NCI-H2171 (cell line): ENCODE results near the gene APOBEC4.
"Not testable (repeated sequence)": the region's sequence is repeated elsewhere in the genome, so short reads cannot be mapped to it uniquely, and the experiment has no call there.

Source experiments
- DNase-seq: peaks from one replicate; lab custom pipeline; 2025; lab: John Stamatoyannopoulos, UW

The APOBEC4 gene

GRCh38 chr1:183633676-183634343 is 19.3 kb downstream of the APOBEC4 start:
- DNase-seq, result peak; percentile 33

DNA sequence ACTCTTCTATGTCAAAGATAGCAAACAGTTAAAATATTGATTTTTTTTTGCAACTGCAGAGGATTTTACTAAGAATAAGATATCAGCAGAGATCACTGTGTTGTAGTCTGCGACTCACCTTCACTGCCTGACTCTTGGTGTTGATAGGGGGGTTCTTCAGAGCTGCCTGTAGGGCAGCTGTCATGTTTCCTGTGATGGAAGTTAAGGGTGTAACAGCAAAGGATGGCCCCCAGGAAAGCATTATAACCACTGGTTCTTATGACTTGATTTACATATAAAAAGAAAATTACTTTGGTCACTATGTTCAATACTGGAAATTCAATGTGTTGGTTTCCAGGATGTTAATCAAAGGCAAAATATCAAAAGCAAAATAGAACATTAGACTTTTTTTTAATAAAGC is 20.2 kb downstream of the APOBEC4 start:
- DNase-seq, result no peak

DNA sequence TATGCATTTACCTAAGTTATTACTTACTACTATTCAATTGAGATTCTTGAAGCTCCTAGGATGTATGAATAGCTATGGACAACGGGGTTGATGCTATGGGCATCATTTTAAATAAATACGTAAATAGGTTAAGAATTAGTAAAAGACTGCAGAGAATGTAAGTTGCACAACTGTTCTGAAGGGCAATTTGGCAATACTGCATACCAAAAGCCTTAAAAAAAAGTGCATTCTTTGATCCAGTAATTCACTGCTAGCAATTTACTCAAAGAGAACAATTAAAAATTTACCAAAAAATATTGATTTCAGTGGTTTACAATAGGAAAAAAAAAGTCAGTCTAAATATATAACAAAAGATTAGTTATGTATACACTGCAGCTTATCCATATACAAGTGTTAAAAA is 21.0 kb downstream of the APOBEC4 start:
- no peak for DNase-seq

- DNase-seq, result no peak
Measured at GRCh38 chr1:183630748-183631147, 22.4 kb downstream of the APOBEC4 start.

DNA sequence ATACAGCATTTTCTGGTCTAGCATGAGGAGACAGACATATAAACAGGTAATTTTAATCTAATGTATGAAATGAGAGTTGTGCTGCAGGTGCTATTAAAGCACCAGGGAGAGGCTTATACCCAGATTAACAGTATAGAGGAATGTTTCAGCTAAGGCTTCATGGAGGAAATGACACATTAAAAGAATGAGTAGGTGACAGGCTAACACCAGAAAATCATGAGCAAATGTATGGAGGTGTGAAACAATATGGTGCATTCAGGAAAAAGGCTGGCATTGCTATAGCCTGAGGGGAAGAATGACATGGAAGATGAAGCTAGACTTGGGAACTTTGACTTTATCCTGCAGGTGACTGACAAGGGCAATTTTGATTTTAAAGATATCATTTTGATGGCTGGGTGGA is 24.6 kb downstream of the APOBEC4 start:
- DNase-seq, result no peak

DNA sequence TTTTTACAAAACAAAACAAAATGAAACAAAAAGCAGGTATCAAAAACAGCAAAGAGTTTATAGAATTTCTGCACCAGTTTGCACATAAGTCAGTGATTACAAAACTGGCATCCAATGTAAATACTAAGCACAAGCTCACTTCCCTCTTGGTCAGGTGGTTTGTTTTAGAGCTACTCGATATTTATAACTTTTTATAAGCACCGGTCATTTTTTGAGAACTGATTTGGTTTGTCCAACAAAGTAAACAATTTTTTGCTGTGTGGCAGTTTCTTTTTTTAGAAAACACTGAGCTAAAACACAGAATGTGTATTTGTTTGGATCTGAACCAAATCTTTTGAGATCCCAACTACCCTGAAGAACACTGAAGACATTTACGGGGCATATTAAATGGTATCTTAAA is 26.9 kb downstream of the APOBEC4 start:
- not testable (repeated sequence) for DNase-seq

GRCh38 chr1:183622884-183623785 is 30.0 kb downstream of the APOBEC4 start:
- peak; percentile 52 for DNase-seq

- DNase-seq, result no peak
Measured at GRCh38 chr1:183622013-183622412, 31.1 kb downstream of the APOBEC4 start.

DNA sequence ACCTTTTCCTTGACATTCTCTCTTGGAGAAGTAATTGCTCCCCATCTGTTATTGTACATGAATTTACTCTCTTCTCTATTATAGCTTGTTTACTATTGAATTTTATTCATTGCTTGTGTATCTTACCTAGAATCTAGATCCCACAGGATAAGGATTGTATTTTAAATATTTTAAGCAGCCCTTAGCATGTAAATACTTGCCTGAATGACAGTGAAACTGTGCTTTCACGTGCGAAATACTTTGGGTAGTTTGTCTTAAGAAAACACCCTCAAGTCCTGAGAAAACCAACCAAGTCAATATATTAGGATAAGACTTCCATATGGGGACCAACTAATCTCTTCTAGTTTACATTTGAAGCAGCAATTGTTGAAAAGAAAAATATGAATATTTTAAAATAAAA is 32.8 kb downstream of the APOBEC4 start:
- no peak for DNase-seq

DNA sequence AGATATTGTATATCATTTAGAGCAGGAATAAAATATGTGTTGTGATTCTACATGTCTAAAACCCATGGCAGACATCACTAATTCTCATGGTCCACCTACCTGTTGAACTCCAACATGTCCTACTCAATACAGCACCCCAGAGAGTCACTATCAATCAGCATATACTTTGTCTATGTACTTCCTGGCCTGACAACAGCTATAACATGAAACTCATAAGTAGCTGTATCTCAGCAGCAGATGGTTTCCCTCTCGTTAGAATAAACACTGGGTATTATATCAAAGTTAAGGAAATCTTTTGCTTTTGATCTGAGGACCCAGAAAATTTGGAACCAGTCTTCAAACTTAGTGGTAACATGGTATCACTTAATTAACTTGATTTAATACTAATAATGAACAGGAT is 33.3 kb downstream of the APOBEC4 start:
- DNase-seq, result no peak

DNA sequence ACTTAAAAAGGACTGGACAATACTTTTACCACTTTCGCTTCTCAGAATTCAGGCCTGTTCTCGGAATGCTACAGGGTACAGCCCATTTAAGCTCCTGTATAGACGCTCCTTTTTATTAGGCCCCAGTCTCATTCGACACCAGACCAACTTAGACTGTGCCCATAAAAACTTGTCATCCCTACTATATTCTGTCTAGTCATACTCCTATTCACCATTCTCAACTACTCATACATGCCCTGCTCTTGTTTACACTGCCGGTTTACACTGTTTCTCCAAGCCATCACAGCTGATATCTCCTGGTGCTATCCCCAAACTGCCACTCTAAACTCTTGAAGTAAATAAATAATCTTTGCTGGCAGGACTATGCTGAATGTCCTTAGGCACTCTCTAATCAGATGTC is 34.9 kb downstream of the APOBEC4 start:
- not testable (repeated sequence) for DNase-seq

- DNase-seq, result not testable (repeated sequence)
Measured at GRCh38 chr1:183612975-183613374, 40.1 kb downstream of the APOBEC4 start.

DNA sequence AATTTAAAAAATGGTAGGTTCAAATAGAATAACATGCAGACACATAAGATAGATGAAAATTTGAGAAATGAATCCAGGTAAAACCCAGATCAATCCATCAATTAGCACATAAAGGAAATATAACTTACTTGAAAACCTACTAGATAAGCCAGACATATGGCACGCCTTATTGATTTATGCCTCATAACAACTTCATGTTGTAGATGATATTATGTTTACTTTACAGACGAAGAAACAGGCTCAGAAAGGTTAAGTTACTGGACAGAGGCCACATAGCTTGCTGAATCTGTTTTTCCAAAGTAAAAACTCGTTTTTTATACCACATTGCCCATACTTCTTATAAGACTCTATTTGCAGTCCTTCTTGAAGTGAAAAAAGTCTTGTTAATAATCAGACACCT is 40.7 kb downstream of the APOBEC4 start:
- DNase-seq, result no peak

GRCh38 chr1:183611021-183611420 is 42.1 kb downstream of the APOBEC4 start:
- DNase-seq, result no peak

DNA sequence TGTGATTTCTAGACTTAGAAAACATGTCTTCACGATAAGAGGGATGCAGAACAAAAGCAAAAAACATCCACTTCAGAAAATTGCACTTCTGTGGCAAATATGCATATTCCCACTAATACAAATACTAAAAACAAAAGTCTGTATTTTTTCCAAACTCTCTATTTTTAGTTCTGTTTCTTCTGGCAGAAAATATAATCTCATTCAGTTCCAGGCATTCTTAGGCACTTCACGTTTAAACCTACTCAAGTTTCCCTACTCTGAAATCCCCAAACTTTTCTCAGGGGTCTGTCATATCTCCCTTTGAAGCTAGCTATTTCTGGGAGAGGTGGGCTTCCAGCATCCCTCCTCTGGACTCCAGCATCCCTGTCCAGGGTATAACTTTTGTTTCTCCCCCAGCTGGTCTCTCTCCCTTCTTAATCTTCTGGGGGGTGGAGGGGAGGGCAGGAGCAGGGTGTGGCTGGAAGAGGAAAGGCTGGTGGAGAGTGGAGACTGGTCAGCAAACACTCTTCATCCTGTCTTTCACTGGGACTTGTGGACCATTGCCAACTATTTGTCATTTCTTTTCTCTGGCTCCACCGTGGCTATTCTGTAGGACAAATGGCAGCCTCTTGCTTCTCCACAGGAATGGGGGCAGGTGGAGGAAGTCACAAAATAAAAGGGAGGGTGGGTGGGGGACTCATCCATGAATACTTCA is 43.2 kb downstream of the APOBEC4 start:
- no peak for DNase-seq

DNA sequence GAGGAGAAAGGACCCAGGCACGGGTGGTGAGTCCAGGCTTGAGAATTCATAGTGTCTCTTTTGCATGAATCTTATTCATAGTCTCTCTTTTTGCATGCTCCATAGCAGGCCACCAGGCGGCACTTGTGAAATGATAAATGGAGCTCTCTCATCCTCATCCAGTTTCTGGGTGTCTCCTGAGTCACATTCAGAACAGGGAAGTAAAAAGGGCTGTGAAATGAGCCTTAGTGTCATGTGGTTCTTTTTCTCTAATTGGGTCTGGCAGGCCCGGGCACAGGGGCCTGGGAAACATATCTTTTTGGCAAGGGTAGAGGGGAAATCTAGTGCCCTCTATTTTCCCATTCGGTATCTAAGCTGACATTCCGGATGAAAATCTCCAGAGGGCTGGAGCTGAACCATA is 43.8 kb downstream of the APOBEC4 start:
- no peak for DNase-seq

GRCh38 chr1:183607322-183607980 is 45.7 kb downstream of the APOBEC4 start:
- DNase-seq, result no peak

DNA sequence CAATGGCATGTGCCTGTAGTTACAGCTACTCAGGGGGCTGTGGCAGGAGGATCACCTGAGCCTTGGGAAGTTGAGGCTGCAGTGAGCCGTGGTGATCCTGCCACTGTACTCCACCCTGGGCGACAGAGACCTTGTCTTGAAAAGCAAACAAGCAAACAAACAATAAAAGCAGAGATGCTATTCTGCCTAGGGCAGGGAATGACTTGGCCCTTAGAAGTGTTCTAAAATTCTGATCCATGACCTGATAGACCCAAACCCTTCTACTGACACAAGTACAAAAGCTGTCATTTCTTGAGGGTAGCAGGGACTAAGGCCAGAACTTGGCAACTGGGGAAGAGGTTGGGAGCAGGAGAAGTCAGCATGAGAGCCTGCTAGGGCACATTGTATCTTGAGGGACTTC is 47.2 kb downstream of the APOBEC4 start:
- DNase-seq, result no peak

DNA sequence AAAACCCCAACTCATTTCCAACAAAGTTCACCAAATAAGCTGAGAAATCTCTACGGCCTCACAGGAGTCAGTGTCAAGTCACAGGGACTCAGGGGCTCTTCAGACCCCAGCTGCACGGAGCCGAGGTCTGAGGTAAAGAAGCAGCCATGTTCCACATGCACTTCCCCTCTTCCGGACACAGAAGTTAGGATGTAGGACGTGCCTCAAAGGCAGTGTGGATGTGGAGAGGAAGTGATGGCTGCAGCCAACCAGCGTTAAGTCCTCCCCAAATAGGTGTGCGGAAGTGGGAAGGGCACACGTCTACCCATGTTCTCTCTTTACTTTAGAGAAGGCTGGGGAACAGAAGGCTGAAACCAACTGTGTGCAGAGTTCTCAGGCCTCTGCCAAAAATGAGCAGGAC is 48.3 kb downstream of the APOBEC4 start:
- DNase-seq, result no peak

DNA sequence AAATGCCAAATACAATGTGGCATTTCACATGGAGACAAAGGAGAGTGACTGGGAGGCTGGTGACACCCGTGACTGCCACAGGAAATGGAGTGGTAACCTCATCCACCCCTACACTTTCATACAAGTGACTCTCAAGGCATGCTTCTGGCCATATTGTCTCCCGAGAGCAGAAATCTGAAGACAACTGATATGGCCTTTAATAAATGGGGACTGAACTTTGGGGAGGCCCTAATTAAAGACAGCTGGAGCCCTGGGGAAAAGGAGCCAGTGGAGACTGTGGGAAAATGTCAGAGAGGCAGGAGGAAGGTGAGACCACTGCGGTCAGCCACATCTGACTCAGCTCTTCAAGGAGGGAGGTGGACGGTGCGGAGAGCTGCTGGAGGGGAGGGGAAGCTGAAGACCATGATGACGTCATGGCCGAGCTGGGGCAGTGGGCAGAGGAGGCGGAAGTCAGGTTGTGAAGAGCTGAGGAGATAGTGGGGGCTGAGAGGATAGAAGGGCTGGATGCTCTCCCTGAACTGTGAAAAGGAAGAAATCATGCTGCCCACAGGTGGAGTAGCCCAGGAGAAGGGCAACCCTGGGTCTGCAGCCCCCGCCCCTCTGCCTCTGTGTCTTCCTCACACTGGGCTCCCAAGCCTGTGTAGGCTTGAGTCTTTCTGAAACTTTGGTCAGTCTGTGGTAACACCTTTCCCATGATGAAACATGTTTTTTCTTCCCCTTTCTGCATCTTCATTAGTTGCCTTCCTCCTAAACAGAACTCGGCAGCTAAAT is 48.9 kb downstream of the APOBEC4 start:
- no peak for DNase-seq

DNA sequence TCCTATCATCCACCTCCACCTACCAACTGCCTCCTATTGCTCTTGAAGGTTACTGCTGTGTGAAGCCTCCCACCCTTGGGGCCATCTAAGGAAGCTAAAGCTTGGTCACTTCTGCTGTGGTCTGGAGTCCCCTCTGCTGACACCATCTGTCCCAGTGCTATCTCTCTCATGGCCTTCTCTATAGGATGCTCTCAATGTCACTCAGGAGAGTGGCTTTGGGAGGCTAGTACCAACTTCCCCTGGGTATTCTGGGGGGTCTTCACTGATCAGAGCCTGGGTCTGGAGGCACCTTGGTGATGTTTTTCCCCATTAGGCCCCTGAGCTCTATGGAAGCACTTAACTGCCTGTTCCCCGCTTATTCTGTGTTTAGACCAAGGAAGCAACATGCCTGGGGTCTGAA is 50.6 kb downstream of the APOBEC4 start:
- DNase-seq, result no peak

DNA sequence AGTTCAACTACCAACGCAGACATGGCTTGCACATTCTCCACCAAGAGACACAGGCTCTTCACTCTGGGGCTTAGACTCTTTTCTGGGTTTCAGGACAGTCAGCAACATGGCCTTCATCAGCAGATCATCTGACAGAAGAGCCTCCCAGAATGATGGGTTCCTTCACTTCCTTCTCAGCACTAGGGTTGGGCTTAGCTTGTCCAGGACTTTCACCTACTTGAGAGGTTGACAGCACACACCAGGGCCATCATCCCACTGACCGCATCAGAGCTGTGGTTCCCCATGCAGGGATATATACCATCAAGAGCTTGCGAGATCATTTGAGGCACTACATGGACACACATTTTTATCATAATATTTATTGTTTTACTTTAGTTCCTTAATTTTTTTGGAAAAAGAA is 52.5 kb downstream of the APOBEC4 start:
- no peak for DNase-seq
